IPS DF 4.7 (cell line): ENCODE results near the gene ZGLP1.
"Not testable (repeated sequence)": the region's sequence is repeated elsewhere in the genome, so short reads cannot be mapped to it uniquely, and the experiment has no call there.

Source experiments
- DNase-seq: peaks from one replicate; pipeline ENCODE4 v3.0.0-alpha.2; 2013; ENCODE audit warnings: low spot score; ENCODE audit errors: extremely low read depth

ZGLP1 gene

DNA sequence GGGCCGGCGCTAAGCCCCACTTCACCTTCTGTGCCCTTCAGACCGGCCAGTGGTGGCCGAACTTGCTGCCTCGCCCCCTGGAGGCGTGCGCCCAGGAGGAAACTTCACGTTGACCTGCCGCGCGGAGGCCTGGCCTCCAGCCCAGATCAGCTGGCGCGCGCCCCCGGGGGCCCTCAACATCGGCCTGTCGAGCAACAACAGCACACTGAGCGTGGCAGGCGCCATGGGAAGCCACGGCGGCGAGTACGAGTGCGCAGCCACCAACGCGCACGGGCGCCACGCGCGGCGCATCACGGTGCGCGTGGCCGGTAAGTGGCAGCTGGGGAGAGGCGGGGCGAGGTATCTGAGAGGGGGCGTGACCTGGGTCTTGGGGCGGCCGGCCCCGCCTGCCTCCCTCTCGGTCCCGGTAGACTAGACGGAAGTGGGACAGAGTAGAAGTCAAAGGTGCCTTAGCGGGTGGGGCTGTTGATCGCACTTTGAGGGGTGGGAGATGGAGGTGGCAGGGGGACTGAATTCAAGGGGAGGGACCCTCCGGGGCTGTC is 14.2 kb downstream of the ZGLP1 start:
- DNase-seq, result no peak

DNA sequence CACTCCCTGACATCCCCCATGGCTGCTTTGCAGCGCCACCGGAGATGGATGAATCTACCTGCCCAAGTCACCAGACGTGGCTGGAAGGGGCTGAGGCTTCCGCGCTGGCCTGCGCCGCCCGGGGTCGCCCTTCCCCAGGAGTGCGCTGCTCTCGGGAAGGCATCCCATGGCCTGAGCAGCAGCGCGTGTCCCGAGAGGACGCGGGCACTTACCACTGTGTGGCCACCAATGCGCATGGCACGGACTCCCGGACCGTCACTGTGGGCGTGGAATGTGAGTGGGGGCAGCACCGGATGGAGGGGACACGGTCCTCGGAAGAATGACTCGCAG is 15.3 kb downstream of the ZGLP1 start:
- DNase-seq, result no peak

DNA sequence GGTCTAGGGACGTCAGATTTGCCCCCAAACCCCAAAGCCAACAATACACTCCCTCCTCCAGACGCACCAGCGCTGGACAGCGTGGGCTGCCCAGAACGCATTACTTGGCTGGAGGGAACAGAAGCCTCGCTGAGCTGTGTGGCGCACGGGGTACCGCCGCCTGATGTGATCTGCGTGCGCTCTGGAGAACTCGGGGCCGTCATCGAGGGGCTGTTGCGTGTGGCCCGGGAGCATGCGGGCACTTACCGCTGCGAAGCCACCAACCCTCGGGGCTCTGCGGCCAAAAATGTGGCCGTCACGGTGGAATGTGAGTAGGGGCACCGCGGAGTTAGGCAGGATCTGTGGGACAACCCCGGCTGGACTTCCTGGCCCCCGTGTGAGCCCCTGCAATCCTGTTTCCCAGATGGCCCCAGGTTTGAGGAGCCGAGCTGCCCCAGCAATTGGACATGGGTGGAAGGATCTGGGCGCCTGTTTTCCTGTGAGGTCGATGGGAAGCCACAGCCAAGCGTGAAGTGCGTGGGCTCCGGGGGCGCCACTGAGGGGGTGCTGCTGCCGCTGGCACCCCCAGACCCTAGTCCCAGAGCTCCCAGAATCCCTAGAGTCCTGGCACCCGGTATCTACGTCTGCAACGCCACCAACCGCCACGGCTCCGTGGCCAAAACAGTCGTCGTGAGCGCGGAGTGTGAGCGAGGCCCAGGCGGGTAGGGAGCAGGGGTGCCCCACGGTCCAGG is 15.8 kb downstream of the ZGLP1 start:
- DNase-seq, result no peak

DNA sequence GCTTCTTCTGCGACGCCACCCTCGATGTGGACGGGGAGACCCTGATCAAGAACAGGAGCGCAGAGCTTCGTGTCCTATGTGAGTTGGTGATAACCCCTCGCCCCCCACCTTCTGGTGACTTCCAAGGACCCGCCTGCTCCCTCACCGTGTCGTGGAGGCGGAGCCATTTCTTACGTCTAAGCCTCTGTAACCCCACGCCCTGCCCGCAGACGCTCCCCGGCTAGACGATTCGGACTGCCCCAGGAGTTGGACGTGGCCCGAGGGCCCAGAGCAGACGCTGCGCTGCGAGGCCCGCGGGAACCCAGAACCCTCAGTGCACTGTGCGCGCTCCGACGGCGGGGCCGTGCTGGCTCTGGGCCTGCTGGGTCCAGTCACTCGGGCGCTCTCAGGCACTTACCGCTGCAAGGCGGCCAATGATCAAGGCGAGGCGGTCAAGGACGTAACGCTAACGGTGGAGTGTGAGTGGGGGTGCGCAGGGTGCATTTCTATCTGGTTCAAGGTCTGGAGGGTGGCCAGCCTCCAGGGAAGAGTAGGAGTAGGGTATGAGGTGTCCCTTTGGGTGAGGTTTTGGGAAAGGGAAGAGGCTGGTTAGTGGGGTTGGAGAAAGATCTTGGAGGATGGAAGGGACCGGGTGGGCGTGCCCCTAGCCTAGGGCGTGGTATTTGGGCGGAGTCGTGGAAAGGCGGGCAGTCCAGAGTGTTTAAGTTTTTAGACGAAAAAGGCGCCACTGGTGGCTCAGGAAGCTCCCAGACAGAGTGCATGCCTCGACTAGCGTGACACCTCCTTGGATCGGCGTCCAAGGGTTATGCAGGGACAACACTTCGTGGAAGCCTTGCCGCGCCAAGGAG is 16.6 kb downstream of the ZGLP1 start:
- no peak for DNase-seq

DNA sequence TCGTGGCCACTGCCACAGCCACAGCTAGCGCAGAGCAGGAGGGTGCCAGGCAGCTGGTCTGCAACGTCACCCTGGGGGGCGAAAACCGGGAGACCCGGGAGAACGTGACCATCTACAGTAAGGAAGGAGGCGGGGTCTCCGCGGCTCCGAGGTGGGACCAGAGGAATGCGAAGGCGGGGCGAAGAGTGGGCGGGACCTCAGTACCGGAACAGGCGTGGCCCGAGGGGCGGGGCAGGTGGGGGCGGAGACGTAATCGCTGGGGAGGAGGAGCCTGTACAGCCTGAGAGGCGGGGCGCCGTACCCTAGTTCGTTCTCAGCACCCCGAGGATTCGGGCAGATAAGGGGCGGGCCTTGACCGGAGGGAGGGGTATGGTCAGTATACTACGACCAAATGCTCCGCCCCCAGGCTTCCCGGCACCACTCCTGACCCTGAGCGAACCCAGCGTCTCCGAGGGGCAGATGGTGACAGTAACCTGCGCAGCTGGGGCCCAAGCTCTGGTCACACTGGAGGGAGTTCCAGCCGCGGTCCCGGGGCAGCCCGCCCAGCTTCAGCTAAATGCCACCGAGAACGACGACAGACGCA is 17.3 kb downstream of the ZGLP1 start:
- DNase-seq, result no peak

DNA sequence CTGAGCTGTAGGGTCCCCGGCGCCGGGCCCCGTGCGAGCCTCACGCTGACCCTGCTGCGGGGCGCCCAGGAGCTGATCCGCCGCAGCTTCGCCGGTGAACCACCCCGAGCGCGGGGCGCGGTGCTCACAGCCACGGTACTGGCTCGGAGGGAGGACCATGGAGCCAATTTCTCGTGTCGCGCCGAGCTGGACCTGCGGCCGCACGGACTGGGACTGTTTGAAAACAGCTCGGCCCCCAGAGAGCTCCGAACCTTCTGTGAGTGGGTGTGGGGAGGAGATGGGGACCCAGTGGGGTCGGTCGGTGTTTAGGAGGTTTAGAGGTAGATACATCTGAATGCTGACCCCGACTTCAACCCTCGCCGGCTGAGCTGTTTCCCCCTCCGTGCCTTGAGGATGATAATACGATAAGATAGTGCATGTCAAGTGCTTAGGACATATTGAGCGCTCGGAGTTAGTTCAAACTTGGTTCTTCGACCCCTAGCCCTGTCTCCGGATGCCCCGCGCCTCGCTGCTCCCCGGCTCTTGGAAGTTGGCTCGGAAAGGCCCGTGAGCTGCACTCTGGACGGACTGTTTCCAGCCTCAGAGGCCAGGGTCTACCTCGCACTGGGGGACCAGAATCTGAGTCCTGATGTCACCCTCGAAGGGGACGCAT is 17.9 kb downstream of the ZGLP1 start:
- no peak for DNase-seq

DNA sequence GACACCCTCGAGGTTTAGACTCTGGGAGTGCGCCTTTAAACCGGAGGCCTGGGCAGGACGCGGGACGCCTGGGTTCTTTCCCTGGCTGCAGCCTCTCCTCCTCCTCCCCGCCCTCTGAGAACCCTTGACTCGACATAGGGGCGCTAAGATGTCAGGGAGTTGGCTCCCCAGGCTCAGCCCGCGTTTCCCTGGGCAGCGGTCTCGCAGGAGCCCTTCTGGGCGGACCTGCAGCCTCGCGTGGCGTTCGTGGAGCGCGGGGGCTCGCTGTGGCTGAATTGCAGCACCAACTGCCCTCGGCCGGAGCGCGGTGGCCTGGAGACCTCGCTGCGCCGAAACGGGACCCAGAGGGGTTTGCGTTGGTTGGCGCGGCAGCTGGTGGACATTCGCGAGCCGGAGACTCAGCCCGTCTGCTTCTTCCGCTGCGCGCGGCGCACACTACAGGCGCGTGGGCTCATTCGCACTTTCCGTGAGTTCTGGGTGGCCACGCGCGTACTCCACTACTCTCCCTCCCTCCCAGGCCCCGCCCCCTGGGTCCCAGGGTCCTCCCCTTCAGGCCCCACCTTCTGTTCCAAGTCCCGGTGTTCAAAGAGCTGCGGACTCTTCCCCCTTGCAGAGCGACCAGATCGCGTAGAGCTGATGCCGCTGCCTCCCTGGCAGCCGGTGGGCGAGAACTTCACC is 18.6 kb downstream of the ZGLP1 start:
- DNase-seq, result no peak

DNA sequence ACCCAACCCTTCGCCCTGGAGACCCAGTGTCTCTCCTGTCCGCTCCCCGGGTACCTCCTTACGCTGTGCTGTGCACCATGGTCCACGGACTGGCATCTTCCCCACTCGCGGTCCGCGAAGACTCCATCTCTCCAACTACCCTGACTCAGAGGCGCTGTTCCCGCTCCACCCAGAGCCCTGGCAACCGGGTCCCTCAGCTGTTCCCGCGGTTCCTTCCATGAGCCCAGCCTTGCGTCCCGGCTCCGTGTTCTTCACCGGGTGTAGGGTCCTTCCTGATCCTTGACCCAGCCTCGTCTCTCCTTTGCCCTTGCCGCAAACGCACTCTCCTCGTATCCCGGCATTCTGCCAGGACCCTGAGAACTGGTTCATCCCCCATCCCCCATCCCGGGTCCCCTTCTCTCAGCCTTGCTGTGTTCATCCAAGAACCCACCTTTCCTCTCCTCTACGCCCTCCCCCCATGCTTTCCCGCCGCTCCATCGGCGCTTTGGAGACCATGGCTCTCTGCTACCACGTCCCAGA is 19.2 kb downstream of the ZGLP1 start:
- DNase-seq, result no peak

DNA sequence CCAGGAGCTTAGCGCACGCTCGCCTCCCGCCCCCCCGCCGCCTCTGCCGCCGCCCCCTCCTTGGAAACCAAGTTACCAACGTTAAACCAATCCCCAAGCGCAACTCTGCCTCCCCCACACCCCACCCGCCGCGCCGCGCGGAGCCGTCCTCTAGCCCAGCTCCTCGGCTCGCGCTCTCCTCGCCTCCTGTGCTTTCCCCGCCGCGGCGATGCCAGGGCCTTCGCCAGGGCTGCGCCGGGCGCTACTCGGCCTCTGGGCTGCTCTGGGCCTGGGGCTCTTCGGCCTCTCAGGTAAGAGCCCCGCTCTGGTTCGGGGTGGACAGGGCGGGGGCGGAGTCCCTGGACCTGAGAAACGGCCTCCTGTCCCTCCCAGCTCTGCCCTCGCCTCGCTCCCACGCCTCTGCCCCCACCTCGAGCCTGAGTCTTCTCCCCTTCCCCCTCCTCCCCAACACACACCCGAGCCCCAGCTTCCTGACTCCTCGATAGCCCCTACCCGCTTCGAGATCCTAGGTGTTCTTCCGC is 19.7 kb downstream of the ZGLP1 start, which contains the start of gene ICAM5:
TSS of gene ICAM5 (plus strand) at position 117 of the 521 bp plus-strand sequence. CDS start at position 209, 92 bp downstream.
- DNase-seq, result no peak

DNA sequence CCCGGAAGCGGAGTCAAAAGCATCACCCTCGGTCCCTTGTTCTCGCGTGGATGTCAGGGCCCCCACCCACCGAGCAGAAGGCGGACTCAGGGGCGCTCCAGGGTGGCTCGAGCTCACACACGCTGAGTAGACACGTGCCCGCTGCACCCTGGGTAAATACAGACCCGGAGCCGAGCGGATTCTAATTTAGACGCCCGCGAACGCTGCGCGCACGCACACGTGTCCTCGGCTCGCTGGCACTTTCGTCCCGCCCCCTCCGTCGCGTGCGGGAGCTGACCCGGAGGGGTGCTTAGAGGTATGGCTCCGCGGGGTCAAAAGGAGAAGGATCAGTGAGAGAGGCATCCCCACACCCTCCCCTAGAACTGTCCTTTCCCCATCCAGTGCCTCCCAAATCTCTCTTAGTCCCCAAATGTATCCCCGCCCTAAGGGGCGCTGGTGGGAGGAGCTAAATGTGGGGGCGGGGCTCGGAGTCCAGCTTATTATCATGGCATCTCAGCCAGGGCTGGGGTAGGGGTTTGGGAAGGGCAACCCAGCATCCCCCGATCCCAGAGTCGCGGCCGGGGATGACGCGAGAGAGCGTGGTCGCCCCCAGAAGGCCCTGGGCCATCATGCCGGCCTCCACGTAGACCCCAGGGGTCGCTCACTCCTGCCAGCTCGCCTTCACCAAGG is 20.3 kb downstream of the ZGLP1 start:
- no peak for DNase-seq

DNA sequence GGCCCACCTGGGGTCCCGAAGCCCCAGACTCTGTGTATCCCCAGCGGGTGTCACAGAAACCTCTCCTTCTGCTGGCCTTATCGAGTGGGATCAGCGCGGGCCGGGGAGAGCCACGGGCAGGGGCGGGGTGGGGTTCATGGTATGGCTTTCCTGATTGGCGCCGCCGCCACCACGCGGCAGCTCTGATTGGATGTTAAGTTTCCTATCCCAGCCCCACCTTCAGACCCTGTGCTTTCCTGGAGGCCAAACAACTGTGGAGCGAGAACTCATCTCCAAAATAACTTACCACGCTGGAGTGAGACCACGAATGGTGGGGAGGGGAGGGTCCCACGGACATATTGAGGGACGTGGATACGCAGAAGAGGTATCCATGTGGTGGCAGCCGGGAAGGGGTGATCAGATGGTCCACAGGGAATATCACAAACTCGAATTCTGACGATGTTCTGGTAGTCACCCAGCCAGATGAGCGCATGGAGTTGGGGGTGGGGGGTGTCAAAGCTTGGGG is 20.9 kb downstream of the ZGLP1 start:
- DNase-seq, result no peak

DNA sequence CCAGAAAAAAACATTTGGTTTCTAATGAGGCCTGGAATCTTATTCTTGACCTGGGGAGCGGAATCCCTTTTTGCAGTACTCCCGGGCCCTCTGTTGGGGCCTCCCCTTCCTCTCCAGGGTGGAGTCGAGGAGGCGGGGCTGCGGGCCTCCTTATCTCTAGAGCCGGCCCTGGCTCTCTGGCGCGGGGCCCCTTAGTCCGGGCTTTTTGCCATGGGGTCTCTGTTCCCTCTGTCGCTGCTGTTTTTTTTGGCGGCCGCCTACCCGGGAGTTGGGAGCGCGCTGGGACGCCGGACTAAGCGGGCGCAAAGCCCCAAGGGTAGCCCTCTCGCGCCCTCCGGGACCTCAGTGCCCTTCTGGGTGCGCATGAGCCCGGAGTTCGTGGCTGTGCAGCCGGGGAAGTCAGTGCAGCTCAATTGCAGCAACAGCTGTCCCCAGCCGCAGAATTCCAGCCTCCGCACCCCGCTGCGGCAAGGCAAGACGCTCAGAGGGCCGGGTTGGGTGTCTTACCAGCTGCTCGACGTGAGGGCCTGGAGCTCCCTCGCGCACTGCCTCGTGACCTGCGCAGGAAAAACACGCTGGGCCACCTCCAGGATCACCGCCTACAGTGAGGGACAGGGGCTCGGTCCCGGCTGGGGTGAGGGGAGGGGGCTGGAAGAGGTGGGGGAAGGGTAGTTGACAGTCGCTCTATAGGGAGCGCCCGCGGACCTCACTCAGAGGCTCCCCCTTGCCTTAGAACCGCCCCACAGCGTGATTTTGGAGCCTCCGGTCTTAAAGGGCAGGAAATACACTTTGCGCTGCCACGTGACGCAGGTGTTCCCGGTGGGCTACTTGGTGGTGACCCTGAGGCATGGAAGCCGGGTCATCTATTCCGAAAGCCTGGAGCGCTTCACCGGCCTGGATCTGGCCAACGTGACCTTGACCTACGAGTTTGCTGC is 22.5 kb downstream of the ZGLP1 start, which contains the start of gene ICAM4:
TSS of gene ICAM4 (plus strand) at position 153 of the 935 bp plus-strand sequence. CDS start at position 211, 58 bp downstream.
- no peak for DNase-seq

DNA sequence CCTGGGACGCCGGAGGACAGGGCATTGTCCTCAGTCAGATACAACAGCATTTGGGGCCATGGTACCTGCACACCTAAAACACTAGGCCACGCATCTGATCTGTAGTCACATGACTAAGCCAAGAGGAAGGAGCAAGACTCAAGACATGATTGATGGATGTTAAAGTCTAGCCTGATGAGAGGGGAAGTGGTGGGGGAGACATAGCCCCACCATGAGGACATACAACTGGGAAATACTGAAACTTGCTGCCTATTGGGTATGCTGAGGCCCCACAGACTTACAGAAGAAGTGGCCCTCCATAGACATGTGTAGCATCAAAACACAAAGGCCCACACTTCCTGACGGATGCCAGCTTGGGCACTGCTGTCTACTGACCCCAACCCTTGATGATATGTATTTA is 24.2 kb downstream of the ZGLP1 start:
- no peak for DNase-seq

DNA sequence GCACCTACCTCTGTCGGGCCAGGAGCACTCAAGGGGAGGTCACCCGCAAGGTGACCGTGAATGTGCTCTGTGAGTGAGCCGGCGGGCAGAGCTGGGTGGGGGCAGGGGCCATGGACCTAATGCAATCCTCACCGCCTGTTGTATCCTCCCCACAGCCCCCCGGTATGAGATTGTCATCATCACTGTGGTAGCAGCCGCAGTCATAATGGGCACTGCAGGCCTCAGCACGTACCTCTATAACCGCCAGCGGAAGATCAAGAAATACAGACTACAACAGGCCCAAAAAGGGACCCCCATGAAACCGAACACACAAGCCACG is 24.7 kb downstream of the ZGLP1 start:
- no peak for DNase-seq

DNA sequence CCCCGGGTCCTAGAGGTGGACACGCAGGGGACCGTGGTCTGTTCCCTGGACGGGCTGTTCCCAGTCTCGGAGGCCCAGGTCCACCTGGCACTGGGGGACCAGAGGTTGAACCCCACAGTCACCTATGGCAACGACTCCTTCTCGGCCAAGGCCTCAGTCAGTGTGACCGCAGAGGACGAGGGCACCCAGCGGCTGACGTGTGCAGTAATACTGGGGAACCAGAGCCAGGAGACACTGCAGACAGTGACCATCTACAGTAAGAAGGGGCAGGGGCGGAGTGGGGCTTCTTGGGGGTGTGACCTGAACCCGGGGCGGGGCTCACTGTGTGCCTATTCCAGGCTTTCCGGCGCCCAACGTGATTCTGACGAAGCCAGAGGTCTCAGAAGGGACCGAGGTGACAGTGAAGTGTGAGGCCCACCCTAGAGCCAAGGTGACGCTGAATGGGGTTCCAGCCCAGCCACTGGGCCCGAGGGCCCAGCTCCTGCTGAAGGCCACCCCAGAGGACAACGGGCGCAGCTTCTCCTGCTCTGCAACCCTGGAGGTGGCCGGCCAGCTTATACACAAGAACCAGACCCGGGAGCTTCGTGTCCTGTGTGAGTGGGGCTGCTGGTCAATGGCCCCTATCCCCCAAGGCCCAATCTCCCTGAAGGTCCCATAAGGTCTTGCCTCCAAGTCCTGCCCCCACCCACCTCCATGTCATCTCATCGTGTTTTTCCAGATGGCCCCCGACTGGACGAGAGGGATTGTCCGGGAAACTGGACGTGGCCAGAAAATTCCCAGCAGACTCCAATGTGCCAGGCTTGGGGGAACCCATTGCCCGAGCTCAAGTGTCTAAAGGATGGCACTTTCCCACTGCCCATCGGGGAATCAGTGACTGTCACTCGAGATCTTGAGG is 25.3 kb downstream of the ZGLP1 start:
- no peak for DNase-seq

DNA sequence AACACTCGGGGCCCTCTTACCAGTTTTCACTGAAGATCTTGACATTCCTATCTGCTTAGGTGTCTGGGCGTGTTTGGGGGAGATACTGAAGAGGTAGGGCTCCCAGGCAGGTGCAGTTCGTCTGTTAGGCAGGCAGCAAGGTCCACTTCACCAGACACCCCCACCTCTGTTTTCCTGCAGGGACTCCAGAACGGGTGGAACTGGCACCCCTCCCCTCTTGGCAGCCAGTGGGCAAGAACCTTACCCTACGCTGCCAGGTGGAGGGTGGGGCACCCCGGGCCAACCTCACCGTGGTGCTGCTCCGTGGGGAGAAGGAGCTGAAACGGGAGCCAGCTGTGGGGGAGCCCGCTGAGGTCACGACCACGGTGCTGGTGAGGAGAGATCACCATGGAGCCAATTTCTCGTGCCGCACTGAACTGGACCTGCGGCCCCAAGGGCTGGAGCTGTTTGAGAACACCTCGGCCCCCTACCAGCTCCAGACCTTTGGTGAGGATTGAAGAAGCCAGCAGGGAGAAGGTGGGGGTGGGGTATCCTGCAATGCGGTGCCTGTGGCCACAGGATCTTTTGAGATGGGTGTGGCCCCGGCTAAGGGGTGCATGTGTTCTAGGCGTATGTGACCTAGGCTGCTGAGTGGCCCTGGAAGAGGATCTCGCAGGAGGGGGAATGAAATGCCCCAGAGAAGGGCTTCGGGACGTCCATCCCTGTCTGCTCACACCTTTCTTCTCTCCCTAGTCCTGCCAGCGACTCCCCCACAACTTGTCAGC is 26.1 kb downstream of the ZGLP1 start:
- DNase-seq, result no peak

DNA sequence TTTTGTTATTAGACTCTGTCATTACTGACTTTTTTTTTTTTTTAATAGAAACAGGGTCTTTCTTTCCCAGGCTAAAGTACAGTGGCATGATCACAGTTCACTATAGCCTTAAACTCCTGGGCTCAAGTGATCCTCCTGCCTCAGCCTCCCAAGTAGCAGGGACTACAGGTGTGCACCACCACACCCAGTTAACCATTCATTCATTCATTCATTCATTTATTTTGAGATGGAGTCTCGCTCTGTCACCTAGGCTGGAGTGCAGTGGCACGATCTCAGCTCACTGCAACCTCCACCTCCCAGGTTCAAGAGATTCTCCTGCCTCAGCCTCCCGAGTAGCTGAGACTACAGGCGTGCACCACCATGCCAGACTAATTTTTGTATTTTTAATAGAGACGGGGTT is 27.6 kb downstream of the ZGLP1 start:
- not testable (repeated sequence) for DNase-seq
